ENCODE data around the gene MCC. TPM values are rescaled to one million over a fixed set of nuclear protein-coding genes. Genes with fewer than 3 reads are reported as not detected.

Gene MCC
- total and polyA plus RNA-seq, 2 of the 4 experiments (the other 2 are of a cell fraction) = 5.0 to 20.6 TPM

- peaks cover 23% of the 10 kb centered on the region for H3K9me1 ChIP-seq (ENCODE audit: insufficient read depth, low read length)
- ChIA-PET POLR2A (ENCODE audit: unreplicated experiment) (no interaction called here), CTCF (interaction anchor here (0.6 to 0.7 kb wide), 2 partner anchors 46 to 109 kb away, joined by 3 read pairs; no protein-coding TSS in a partner anchor)
- H3K9me3 ChIP-seq (ENCODE audit: control insufficient read depth, insufficient read depth, low read length) = no peaks in the 10 kb centered on the region
- no peak overlapping the region for H2AK9ac ChIP-seq (replicated peaks; ENCODE audit: low read depth, low read length, poor library complexity)
- H2BK5ac ChIP-seq (ENCODE audit: low read depth, low read length, poor library complexity, severe bottlenecking) = peak overlapping the region; percentile 17
- H3K56ac ChIP-seq (ENCODE audit: extremely low read depth, insufficient read depth, low read length) = no peak overlapping the region
- H3K4ac ChIP-seq (ENCODE audit: low read depth, low read length) = peak overlapping the region; percentile 79
- H3K36me3 ChIP-seq (ENCODE audit: control insufficient read depth, insufficient read depth, low read length) = peaks cover 52% of the 10 kb centered on the region
- no peak overlapping the region for H4K5ac ChIP-seq (ENCODE audit: low read depth, low read length)
- peak overlapping the region; percentile 67; the same call in 1 of the 3 replicates for H2BK15ac ChIP-seq (ENCODE audit: low read depth, low read length)
- peak; percentile 69 for ATAC-seq (ENCODE audit: low read depth)
- no peak overlapping the region for H2AFZ ChIP-seq (replicated peaks; ENCODE audit: low read length, poor library complexity)
- peak overlapping the region; percentile 65; the same call in 1 of the 2 replicates for H2BK20ac ChIP-seq (ENCODE audit: low read depth, low read length)
- H4K91ac ChIP-seq (ENCODE audit: insufficient read depth, low read depth, low read length) = no peak overlapping the region
- peak; percentile 85 for DNase-seq
- H3K4me1 ChIP-seq (ENCODE audit: control insufficient read depth, insufficient read depth, low read length) = peaks cover 24% of the 10 kb centered on the region
- no peaks in the 10 kb centered on the region for H3K27me3 ChIP-seq (ENCODE audit: control insufficient read depth, insufficient read depth, low read length)
- no peak overlapping the region for H3K9ac ChIP-seq (ENCODE audit: low read depth, low read length)
- H3K79me1 ChIP-seq (ENCODE audit: low read depth in 1 of 2, low read length in 2 of 2) = peaks cover 0 to 7% of the 10 kb centered on the region in 2 experiments; a peak in 2 of 4 replicates
- peak overlapping the region; percentile 80; the same call in 1 of the 2 replicates for H2BK120ac ChIP-seq (ENCODE audit: low read depth, low read length)
- H2AK5ac ChIP-seq (ENCODE audit: low read depth, low read length) = peak overlapping the region; percentile 80; the same call in 1 of the 2 replicates
- H3K4me3 ChIP-seq (ENCODE audit: insufficient read depth, low read depth, low read length) = no peak overlapping the region
- in situ Hi-C loops (cut with MboI; ENCODE audit: low sequenced_read_pairs) = no loop called here
- no peaks in the 10 kb centered on the region for H4K20me1 ChIP-seq (ENCODE audit: insufficient read depth, low read length)
- H3K23ac ChIP-seq (ENCODE audit: low read depth, low read length) = peak overlapping the region; percentile 39; the same call in 1 of the 2 replicates
- H3K4me2 ChIP-seq (ENCODE audit: low read depth, low read length) = 0 out of 2 replicates have a peak overlapping the region, but pooled peaks have one; percentile 4
- dilution Hi-C loops (cut with HindIII; ENCODE audit: low sequenced_read_pairs, unreplicated experiment) = no loop called here
- no peak overlapping the region; the same call in 1 of the 2 replicates for H3K18ac ChIP-seq (ENCODE audit: low read depth, low read length)
- BruUV-seq (replicated peaks) = no TSS peak
- intact Hi-C loops (cut with micrococcal nuclease) = loop anchor here (10.0 kb wide), 1 partner anchor 233 kb away; no protein-coding TSS in a partner anchor
- 33% methylated on average over 3 of the region's 5 CpGs; no CpG with 5 or more reads in 1 of the 2 experiments for WGBS, 2 experiments (ENCODE audit: extremely low coverage in 2 of 2, insufficient read length in 1 of 2)
- peak overlapping the region in 1 of 2 experiments; percentile 70; a peak in 2 of 4 replicates for H4K8ac ChIP-seq (ENCODE audit: low read depth in 2 of 2, low read length in 2 of 2)
- peak overlapping the region; percentile 76 for H3K14ac ChIP-seq (replicated peaks; ENCODE audit: low read depth, low read length)
- H3K27ac ChIP-seq (ENCODE audit: insufficient read depth, low read length) = no peak overlapping the region
- TF ChIP-seq FOS (IDR thresholded peaks at IDR 0.05; ENCODE audit: low read depth, low read length) = no peak
- TF ChIP-seq CTCF (conservative IDR thresholded peaks at IDR 0.05; ENCODE audit: low read depth, low read length) = no peak
- no peak for TF ChIP-seq RFX5 (IDR thresholded peaks at IDR 0.05; ENCODE audit: low read depth, low read length)
- TF ChIP-seq USF2 (IDR thresholded peaks at IDR 0.05; ENCODE audit: low read depth, low read length) = no peak
- no peak for TF ChIP-seq NFE2L2 (IDR thresholded peaks at IDR 0.05; ENCODE audit: low read depth, low read length)
- no peak for TF ChIP-seq MXI1 (IDR thresholded peaks at IDR 0.05; ENCODE audit: borderline replicate concordance, low read depth, low read length)
- TF ChIP-seq MAZ (IDR thresholded peaks at IDR 0.05; ENCODE audit: borderline replicate concordance, low read depth, low read length) = no peak
- no peak for TF ChIP-seq SMC3 (IDR thresholded peaks at IDR 0.05; ENCODE audit: low read depth, low read length)
- TF ChIP-seq BHLHE40 (IDR thresholded peaks at IDR 0.05; ENCODE audit: low read depth, low read length) = no peak
- no peak for TF ChIP-seq CEBPB (IDR thresholded peaks at IDR 0.05; ENCODE audit: low read depth, low read length)
- no peak for TF ChIP-seq ELK1 (IDR thresholded peaks at IDR 0.05; ENCODE audit: borderline replicate concordance, low read depth, low read length)
- no peak for TF ChIP-seq MAFK (IDR thresholded peaks at IDR 0.05; ENCODE audit: low read depth, low read length)
Observed at GRCh38 chr5:113061846-113062780, 426.1 kb downstream of the MCC start.
